ENCODE measurements around the gene RNF208.
A peak's percentile ranks its signal among the peaks of the same experiment; 100 is the strongest.

DNA sequence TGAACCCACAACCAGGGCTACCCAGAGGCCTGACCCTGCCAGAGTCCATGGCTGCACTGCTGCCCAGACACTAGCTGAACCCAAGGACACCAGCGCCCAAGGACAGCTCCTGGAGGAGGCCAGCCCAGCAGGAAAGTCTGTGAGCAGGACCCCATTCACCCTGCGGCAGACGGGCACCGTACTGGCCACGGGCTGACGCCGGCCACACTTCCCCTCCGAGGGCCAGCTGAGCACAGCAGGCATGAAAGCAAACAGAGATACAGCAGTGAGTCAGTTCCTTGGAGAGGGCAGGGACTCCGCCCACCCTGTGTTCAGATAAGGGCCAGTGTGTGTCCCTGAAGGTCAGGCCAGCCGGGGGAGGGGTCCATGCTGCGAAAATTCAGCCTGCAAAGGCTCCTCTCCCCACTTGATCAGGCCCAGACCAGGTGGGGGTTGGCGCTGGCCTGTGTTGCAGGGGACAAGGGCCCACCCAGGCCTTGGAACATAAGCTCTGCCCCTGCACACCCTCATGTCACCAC, 3.2 kb downstream of the RNF208 start:
- TF ChIP-seq, protein P1, sequence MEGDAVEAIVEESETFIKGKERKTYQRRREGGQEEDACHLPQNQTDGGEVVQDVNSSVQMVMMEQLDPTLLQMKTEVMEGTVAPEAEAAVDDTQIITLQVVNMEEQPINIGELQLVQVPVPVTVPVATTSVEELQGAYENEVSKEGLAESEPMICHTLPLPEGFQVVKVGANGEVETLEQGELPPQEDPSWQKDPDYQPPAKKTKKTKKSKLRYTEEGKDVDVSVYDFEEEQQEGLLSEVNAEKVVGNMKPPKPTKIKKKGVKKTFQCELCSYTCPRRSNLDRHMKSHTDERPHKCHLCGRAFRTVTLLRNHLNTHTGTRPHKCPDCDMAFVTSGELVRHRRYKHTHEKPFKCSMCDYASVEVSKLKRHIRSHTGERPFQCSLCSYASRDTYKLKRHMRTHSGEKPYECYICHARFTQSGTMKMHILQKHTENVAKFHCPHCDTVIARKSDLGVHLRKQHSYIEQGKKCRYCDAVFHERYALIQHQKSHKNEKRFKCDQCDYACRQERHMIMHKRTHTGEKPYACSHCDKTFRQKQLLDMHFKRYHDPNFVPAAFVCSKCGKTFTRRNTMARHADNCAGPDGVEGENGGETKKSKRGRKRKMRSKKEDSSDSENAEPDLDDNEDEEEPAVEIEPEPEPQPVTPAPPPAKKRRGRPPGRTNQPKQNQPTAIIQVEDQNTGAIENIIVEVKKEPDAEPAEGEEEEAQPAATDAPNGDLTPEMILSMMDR (IDR thresholded peaks at IDR 0.05): no peak
- TF ChIP-seq POLR2A (IDR thresholded peaks at IDR 0.05): peak in 1 of 2 donors; percentile 81

Measured in adrenal gland (tissue), 5 donors.